ENCODE measurements around the gene AFF2.

AFF2 gene

DNA sequence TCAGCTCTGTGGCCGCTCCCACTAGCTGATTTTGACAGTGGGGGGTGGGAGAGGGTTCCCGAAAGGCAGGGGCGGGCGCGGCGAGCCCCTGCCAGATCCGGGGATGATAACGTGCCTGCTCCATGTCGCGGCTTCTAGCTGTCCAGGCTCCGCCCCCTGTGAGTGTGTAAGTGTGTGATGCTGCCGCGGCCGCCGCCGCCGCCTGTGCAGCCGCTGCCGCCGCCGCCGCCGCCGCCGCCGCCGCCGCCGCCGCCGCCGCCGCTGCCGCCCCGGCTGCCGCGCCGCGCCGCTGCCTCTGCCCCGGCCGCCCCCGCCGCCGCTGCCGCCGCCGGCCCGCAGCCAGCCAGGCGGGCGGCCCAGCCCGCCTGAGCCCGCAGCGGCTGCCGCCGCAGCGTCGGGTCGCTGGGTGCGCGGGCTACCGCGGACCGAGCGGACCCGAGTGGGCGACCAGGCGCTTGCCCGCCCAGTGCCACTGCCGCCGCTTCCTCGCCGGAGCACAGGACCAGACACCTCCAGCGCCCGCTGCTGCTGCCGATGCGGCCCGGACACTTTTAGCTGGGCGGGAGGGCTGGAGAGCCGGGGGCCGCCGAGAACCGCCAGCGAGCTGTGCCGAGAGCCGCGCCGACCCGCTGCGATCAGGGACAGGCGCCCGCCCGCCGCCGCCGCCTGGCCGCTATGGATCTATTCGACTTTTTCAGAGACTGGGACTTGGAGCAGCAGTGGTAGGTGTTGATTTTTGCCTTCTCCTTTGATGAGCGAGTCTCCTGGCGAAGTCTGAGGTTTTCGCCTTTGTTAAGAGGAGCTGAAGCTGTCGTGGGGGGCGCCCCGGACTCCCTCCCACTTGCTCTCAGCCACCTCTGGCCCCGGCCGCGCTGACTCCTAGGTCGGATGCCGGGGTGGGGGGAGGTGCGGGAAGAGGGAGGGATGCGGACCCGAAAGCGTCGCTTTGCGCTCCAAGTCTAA, at the start of gene AFF2:
TSS of gene AFF2 (plus strand) at position 195 of the 963 bp plus-strand sequence. CDS start at position 676, 481 bp downstream.
- no peak for DNase-seq

DNA sequence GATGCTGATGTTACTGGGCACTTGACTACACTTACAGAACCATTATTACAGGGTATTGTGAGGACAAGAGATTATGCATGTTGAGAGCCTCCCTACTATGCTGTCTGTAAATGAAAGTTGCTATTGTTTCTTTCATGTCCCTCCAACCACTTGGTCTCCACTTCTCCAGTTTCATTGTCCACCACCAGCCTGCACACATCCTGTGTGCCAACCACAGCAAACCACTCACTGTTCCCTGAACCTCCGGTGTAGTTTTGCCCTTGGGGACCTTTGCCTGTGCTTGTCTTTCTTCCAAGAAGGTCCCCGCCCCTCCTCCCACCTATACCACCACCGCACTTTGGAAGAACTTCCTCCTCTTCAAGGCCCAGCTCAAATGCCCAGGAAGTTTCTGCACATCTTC, 43.1 kb upstream of the AFF2 start:
- no peak for DNase-seq

DNA sequence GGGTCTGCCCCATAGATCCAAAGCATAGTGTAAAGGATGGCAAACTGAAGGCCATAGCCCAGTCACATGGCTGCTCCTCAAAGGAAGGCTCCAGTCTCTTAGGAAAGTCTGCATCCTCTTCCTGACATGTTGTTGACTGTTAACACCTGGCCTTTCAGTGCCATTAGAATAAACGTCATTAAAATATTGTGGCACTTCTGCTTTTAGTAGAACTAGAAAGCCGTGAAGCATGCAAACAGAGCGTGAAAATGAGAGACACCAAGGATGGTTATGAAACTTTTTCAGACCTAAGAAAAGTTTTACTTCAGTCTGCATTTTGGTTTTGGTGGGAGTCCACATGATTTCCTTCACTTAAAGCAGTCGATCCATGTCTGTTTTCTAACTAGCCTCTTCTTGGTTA, 41.1 kb upstream of the AFF2 start:
- DNase-seq, result no peak

DNA sequence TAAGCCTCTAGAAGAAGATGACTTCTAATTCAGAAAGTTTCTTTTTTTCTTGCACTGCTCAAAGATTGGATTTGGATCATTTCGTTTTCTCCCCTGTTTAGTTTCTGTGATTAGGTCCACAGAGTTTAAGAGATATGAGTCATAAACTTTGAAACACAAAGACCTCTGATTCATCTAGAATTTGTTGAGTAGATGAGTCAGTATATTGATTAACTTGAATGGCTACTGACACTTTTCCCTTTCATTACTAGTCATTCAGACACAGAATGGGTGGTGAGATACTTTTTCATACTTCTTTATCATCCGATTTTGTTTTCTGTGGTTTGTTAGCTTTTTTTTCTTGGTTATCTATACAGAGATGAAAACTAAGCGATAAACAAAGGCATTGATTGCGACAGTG, 34.1 kb upstream of the AFF2 start:
- no peak for DNase-seq

DNA sequence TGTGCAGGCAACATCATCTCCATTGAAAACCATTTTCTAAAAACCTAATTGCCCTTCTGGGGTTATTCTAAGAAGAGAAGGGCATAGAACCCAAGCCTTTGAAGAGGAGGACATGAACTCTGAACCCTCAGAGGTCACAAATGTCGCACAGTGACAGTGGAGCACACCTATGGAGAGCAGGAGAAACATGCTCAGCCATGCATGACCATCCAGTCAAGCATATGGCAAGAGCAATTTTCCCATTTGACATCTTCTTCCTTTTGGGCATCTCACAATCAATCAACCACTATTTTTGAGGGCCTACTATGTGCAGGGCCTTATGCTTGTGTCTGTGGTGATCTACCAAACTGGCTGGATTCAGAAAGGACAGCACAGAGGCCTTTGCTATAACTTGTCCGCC, 30.1 kb upstream of the AFF2 start:
- DNase-seq, result no peak

DNA sequence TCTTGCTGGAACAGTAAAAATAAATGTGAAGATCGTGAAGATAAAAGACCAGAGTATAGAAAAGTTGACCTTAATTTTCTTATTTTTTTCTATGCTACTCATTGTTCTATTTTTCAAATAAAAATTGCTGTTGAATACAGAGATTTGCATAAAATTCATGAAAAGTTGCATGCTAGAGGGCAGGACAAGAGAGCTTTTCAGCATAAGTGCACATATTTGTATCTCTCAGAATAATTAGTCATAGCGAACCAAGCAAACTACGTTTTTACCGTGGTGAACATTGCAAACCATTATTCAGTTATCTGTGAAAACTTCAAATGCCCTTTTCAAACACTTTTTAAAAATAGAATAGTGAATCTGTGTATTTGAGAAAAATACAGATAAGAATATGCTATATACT, 26.4 kb upstream of the AFF2 start:
- no peak for DNase-seq

DNA sequence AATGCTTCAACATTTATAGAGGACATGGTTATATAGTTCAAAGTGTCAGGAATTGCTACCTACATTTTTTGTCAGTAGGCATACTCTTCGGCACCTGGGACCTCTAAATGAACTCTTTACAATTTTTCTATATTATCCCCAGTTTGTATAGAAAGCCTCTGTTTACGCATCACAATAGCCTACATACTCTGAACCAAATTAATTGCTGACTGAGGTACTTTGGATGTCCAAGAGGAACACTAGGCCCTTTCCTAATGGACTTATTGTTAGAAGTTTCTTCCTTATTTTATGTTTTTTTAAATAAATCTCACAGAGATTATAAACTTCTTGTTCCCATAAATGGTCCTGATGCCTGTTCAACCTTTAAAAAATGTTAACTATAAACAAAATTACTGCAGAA, 8.4 kb upstream of the AFF2 start:
- no peak for DNase-seq

DNA sequence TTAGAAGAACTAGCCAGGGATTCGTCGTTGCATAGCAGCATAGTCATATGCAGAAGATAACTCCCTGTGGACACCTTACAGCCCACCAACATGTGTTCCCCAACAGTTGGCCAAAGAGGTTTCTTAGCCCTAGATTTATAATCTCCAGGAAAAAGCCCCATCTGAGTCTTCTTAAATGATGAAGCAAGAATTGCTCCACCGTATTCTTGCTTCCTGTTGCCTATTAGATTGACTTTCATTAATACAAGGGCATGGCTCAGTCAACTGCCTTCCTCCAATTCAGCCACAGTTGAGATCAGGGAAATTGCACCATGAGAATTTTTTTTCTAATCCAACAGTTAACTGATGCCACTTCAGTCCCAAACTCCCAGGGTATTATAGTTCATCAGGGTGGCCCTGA, 5.2 kb upstream of the AFF2 start:
- DNase-seq, result no peak

DNA sequence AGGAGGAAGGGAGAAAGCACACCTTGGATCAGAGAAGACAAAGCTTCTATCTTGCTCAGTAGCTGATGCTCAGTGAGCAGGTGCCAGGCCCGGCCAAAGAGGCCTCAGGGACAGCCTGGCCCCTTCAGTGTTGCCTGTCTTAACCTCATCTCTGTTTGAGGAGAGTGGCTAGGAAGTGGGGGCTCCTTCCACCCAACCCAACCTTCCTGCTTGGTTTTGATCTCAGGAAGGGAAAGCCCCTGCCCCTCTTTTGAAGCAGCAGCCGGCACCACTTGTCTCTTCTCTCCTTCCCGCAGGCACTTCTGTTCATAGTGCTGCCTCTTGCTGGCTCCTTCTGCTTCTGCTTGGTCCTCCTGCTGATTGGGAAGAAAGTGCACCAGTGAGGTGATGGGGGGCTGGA, 2.4 kb upstream of the AFF2 start:
- DNase-seq, result no peak

DNA sequence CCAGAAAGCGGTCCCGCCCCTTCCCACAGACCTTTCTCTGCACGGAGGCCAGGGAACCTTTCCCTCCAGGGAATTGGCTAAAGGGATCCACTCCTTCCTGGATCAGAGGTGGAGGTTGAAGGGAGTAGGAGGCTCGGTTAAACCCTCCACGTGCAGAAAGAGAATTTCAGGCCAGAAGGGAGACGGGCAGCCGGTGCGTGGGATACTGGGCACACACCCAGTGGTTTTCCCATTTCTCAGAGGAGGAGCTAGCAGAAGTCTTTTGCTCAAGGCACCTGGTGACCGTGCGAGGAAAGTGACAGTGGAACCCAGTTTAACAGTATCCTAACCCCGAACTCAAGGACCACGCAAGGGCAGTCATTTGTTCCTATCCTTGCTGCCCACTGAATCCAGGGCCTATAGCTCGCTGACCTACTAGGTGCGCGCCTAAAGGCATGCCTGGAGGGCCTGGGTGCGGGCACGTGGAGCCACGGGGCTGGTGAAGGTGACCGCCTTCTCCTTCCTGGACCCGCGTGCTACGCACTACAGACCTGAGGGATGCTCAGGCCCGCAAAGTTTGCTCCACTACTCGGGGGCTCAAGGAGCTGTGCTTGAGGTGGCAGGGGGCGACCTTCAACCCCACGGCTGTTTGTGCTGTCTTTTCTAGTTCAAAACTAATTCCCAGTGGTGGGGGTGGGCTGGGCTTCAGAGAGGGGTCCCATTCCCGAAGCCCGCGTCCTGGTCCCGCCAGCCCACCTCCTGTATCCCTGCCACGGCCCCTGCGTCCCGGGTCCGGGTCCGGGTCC, 587 bp upstream of the AFF2 start:
- DNase-seq, result no peak

DNA sequence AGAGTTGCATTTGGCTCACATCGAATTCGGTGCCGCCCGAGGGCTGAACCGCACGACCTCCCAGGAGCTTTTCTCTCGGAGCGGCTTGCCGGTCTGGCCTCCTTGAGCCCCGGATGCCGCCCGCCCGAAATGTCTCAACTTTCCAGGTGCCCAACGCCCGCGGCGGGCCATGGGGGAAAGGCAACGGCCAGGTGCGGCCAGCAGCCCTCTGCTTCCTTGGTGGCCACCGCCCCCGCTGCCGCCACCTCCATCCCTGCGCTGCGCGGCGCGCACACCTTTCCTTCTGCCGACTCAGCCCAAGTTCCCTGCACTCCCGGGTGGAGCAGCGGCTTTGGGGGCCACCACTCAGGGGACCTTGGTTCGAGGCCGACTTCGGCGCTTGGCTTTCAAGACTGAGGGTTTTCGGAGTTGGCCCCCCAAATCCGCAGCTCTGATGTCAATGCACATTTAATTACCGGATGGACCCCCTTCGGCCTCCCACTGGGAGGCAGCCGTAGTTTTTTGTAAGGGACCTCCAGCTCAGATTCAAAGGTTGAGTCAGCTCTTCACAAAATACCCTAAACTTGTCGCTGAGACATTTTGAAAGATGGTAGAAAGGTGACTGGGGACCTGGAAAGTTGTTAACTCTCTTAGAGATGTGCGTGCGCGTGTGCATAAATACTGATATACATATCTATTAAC, 1.1 kb downstream of the AFF2 start:
- DNase-seq, result no peak

DNA sequence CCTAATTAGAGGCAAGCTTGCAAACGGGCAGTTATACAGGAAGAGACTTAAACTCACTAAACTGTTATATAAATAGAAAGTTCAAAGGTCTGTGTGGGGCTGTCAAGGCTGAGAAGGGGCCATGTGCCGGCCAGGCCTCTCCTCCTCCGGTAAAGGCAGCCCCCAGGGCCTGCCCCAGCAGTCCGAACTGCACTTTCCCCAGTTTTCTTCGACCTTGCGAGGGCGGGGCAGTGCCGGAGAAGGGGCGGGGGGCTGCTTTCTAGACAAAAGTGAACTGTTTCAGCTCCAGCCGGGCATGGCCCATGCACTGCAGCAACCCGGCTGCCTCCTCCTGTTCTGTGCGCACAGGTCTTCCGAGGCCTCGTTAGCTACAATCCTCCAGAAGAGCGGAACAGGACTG, 4.1 kb downstream of the AFF2 start:
- no peak for DNase-seq

DNA sequence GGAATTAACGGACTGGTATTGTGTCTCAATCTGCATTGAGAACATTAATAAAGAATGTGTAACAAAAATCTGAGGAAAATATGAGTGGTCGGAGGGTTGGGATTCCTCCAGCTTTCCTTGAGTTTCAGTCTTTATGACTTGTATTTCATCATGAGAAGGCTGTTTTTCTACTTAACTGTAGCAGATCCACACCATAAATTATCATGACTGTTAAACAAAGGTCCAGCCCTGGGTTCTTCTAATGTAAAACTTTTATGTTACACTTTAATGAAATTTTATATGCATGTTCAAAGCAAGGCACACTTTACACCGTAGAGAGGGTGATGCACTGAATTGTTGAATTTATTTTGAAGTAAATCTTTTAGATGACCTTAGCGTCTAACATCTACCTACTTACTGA, 7.0 kb downstream of the AFF2 start:
- no peak for DNase-seq

DNA sequence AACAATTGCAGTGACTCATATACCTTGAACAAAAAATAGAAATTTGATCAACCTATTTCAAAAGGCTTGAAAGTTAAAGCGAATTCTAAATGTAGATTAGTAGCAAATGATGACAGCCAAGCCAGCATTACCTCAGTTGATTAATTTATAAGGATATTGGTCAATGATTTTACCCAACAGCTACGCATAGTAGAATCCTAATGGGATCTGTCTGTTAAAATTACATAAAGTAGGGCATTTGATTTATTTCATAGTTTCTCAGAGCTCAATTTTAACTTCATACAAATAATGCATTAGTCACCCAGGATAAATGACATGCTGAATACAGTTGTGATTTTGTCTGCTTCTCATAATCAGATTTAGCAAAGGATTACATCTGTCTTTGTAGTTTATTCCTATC, 12.0 kb downstream of the AFF2 start:
- DNase-seq, result no peak

DNA sequence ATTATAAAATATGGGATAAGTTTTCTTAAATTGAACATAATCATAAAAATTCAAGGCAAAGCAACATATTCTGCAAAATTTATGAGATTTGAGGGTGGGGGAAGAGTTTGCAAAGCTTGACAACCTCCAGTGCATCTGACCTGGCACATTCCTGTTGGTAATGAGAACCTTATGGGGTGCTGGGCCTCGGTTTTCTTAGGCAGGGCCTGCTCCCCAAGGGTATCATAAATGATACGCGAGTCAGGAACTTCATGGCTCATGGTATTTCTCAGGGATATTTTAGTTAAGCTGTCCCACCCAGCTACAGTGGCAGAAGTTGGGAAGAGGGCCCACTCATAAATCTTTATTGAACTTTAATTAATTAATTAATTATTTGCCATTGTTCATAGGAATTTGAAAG, 13.2 kb downstream of the AFF2 start:
- DNase-seq, result no peak

DNA sequence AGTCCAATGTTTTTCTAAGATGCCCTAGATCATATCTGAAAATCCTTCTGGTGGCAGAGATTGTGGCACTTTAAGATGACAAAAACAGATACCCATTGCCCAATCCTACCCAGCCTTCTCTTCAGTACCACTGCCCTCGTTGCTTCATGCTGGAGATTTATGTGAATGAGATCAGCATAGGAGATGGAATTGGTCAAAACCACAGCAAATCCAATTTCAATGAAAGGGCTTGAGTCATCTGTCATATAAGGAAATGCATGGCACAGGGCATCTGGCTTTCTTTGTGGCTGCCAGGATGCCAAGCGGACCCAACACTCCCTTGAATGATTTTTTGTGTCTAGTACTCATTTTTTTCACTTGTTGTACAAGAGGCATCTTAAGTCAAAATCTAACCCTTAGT, 16.8 kb downstream of the AFF2 start:
- no peak for DNase-seq

DNA sequence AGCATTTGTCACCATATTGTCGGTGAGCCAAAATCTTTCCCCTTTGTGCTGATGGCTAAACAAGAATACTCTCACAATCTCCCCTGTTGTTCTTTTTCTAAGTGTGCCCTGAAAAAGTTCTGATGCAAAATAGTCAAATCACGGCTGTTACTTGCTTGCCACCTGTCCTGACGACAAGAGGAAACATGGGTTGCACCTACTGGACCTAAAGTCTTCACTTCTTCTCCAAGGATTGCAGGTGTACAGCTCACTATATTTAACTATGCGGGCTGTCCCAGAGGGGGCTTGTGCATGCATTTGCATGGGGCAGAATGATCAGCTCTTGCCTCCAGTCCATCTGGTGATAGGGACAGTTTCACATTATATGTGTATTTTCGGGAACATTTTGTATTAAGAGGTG, 21.6 kb downstream of the AFF2 start:
- DNase-seq, result no peak

DNA sequence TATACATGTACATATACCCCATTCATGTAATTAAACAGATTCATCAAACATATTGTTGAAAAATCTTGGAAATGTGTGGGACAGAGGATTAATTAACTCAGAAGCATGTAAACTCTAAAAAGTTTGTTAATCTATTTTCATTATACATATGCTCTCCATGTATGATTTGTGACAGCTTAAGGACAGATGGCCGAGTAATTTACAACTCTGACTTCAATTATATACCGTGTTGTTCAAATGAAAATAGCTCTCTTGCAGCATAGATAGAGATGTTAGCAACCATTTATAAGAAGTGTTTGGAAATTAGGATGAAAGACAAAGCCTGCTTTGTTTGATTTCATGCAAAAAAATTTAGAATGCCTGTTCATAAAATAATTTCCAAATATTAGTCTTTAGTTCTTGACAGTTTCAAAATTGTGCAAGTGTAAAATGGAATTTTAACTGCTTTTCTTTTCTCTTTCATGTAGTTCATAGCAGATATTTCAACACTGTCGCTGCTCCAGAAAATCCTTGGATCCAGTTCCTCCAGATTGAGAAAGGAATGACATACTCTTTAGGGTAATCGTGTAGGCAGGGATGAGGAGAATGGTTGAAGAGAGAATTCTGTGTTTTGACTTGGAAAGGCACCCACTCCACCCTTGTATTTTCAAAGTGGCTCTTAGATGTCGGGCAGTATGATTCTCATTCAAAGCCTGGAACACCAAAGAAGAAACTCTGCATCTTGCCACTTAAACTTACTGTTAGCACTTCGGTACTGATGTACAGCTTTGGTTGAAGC, 23.1 kb downstream of the AFF2 start:
- no peak for DNase-seq

DNA sequence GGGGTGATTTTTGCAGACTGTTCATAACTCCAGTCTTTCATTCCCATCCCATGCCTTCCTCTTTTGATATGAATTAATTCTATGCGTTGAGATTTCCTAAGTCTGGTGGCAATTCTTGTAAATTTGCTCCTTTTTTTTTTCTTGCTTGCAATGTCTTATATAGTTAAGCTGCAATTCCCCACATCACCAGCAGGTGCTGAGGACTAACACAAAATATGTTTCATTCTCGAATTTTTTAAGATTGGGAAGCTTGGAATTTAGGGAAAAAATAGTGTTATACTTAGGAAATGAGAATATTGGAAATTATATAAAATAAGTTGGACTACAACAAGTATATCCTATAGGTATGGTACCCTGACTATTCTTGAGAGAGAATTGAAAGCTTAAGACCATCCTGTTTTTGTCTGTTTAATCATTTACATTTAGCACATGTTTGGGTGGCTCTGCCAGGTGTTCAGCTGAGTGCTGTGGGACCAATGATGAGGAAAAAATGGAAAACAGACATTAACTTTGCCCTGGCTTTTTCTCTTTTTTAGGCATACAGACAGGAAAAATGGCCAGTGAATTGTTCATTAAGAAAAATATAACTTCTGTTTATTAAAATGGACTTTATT, 30.2 kb downstream of the AFF2 start:
- DNase-seq, result no peak

DNA sequence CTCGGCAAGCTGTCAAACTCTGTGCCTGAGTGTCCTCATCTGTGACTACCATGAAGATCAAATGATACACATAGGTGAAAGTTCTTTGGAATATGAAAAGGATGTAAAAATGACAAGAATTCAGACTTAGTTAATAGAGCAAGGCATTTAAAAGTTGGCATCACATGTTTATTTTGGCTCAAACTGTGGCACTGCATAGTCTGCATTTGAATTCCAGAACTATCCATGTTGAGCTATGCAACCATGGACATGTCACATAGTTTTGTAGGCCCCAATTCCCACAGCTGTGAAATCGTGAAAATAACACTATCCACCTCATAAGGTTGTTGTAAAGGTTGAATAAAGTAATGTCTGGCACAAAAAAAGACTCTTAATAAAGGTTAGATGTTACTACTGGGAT, 33.9 kb downstream of the AFF2 start:
- no peak for DNase-seq

DNA sequence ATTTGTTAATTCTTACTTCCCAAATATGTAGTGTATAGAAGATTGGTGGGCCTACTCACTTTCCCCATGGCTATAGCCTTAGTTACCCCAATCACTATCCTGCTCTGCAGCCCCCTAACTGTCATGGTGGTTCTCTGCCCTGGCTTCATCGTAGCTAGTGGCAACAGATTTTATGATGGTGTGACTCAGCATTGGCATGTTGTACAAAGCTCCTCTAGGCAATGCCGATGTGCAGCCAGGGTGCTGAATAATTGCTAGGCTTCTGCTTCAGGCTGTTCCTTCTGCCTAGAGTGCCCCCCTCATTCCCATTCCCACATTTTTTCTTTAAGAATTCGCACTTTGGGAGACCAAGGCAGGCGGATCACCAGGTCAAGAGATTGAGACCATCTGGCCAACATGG, 35.2 kb downstream of the AFF2 start:
- no peak for DNase-seq

DNA sequence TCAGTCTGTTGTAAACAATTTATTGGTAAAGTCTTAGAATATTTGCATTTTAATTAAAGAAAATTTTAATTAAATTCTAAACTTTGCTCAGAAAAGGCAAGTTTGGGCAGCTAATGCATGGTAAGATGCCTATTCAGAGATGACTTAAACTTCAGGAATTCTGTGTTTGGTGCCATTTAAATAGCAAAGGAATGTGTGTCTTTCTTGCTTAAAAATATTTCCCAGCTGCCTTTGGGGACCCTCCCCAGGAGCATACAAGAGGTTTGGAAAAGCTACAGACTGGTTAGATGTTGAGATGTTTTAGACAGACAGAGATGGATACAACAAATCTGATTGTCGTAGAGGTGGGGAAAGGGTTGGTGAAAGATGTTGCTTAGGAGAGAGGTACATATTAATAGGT, 36.5 kb downstream of the AFF2 start:
- no peak for DNase-seq
